Loucy (cell line): ENCODE results near the gene GABRG3.

Experiments
- CTCF ChIP-seq: fragments of 200-600 bp; sonication (generic); conservative IDR thresholded peaks from 2 replicates; pipeline ENCODE4 v1.5.1; 2014; ENCODE audit warnings: mild to moderate bottlenecking, antibody characterized with exemption, low read length
- EZH2phosphoT487 ChIP-seq: fragments of 200-600 bp; IDR thresholded peaks from 2 replicates; pipeline ENCODE4 v1.6.1; 2018; ENCODE audit warnings: antibody characterized with exemption, mild to moderate bottlenecking, moderate library complexity, borderline replicate concordance

- TF ChIP-seq CTCF (no peak), EZH2phosphoT487 (no peak)
Measured at GRCh38 chr15:27272427-27272826, 301.4 kb downstream of the GABRG3 start.
